ENCODE results near the gene ZBTB17. TPM values are rescaled to one million over a fixed set of nuclear protein-coding genes. Genes with fewer than 3 reads are reported as not detected.

Gene ZBTB17
- total RNA-seq, 1 donor from 2014 or later, result 37.7 TPM

DNA sequence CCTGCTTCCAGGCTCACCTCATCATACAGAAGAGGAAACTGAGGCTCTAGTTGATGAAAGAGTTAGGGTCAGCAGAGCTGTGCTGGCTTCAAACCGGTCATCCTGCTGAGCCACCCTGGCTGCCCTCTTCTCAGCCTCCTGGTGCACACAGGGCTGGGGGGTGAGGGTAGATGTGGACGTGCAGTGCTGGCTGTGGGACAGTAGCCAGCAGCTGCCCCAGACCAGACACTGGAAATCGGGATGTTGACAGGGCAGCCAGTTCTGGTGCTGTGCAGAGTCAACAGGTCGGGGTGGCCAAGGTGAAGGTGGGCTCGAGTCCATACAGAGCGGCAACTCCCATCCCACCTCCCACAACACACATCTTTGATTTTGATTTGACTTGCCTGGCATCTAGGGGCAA is 44.4 kb upstream of the ZBTB17 start:
- peaks cover 24% of the 10 kb centered on the region for H3K4me1 ChIP-seq
- no peak overlapping the region for H3K27ac ChIP-seq
- DNase-seq (no peak), ATAC-seq (no peak)
- no peaks in the 10 kb centered on the region for H3K27me3 ChIP-seq (ENCODE audit: low read depth)
- intact Hi-C loops (cut with DNase I), result no loop called here
- no peaks in the 10 kb centered on the region for H3K36me3 ChIP-seq
- TF ChIP-seq, protein P1, sequence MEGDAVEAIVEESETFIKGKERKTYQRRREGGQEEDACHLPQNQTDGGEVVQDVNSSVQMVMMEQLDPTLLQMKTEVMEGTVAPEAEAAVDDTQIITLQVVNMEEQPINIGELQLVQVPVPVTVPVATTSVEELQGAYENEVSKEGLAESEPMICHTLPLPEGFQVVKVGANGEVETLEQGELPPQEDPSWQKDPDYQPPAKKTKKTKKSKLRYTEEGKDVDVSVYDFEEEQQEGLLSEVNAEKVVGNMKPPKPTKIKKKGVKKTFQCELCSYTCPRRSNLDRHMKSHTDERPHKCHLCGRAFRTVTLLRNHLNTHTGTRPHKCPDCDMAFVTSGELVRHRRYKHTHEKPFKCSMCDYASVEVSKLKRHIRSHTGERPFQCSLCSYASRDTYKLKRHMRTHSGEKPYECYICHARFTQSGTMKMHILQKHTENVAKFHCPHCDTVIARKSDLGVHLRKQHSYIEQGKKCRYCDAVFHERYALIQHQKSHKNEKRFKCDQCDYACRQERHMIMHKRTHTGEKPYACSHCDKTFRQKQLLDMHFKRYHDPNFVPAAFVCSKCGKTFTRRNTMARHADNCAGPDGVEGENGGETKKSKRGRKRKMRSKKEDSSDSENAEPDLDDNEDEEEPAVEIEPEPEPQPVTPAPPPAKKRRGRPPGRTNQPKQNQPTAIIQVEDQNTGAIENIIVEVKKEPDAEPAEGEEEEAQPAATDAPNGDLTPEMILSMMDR (IDR thresholded peaks at IDR 0.05), result no peak
- no peak overlapping the region for H3K4me3 ChIP-seq
- no peaks in the 10 kb centered on the region for H3K9me3 ChIP-seq

DNA sequence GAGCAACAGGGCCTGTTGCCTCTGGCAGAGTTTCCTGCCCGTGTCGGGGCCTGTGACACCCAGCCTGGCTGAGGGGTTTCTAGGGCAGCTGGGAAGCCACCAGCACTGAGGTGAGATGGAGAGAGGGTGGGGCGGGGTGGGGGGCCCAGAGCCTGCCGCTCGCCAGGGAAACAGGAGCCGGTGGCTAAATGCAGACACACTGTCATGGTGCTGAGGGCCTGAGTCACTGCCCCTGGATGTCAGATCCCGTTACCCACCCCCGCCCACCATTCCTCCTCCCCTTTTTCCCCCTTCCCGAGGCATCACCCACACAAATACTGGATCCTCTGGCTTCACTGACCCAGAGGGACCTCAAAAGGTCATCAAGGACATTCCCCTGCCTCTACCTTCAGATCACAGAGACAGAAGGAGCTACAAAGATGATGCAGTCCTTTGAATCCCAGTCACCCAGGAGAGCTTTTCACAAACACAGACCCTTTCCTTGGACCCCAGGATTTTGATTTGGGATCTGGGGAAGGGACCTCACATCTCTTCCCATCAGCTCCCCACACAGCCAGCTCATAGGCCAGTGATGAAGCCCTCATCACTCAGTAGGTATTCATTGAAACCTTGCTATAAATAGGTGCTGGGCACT is 43.9 kb upstream of the ZBTB17 start:
- intact Hi-C loops (cut with DNase I), result no loop called here
- DNase-seq (no peak), ATAC-seq (no peak)
- TF ChIP-seq, protein P1 (IDR thresholded peaks at IDR 0.05), result no peak
- H3K9me3 ChIP-seq, result no peaks in the 10 kb centered on the region
- H3K4me3 ChIP-seq, result no peak overlapping the region
- no peaks in the 10 kb centered on the region for H3K36me3 ChIP-seq
- H3K27ac ChIP-seq, result peak overlapping the region; percentile 79
- H3K27me3 ChIP-seq (ENCODE audit: low read depth), result no peaks in the 10 kb centered on the region
- peaks cover 28% of the 10 kb centered on the region for H3K4me1 ChIP-seq

DNA sequence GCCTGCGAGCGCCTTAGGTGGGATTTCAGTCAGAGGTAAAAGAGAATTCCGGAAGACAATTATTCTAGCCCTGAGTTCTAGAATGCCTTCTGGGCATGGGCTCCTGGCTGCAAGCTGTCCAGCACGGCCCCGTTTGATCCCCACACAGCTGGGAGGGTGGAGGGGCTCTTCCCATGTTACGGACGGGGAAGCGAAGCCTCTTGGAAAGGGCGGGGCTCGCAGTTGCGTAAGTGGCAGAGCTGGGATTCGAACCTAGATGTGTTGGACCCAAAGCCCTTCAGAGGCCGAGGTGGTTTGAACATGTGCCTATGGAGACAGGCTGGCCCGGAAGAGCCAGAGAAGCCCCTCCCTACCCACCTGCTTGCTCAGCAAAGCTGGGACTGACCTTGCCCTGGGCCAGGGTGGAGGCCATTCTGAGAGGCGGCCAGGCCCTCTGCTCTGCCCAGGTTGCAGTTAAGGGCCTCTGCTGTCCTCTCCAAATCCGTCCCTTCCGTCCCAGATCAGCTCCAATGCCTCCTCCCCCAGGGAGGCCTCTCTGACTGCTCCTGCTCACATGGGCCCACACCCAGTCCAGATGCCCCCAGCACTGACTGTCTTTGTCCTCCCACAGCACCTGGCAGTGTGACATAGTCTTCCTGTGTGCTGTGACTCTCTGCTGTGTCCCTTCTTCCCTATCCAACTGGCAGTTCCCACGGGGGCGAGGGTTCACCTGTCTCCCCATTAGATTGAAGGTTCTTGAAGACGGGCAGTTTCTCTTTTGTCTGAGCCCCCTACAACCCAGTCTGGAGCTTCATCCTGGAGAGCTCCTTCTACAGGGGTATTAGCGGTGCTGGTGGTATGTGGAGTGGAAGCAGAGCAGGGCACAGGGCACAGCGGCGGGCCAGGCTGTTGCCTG is 43.1 kb upstream of the ZBTB17 start:
- TF ChIP-seq, protein P1 (IDR thresholded peaks at IDR 0.05), result no peak
- no peaks in the 10 kb centered on the region for H3K36me3 ChIP-seq
- no peak for DNase-seq
- intact Hi-C loops (cut with DNase I), result no loop called here
- no peak overlapping the region for H3K4me3 ChIP-seq
- ATAC-seq, result no peak
- no peaks in the 10 kb centered on the region for H3K9me3 ChIP-seq
- peaks cover 31% of the 10 kb centered on the region for H3K4me1 ChIP-seq
- H3K27me3 ChIP-seq (ENCODE audit: low read depth), result no peaks in the 10 kb centered on the region
- H3K27ac ChIP-seq, result peak overlapping the region; percentile 79

DNA sequence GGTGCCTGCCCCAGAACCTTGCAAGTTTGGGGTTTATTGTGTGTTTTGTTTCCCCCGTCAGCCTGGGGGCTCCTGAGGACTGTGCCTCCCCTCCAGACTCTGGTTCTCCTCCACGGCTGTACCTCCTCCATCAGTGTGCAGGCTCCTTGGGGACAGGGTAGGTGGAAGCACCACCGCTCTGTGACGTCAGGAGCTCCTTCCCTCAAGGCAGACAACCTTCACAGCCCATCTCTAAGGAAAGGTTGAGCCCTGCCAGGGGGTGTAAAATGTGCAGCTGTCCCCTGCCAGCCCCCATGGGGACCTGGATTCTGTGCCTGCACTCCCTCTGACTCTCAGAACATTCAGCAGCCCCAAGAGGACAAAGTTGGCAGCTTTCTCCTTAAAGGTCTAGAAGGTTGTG is 42.4 kb upstream of the ZBTB17 start:
- no peak for DNase-seq
- peak overlapping the region; percentile 79 for H3K27ac ChIP-seq
- no peaks in the 10 kb centered on the region for H3K9me3 ChIP-seq
- no peaks in the 10 kb centered on the region for H3K36me3 ChIP-seq
- TF ChIP-seq, protein P1 (IDR thresholded peaks at IDR 0.05), result no peak
- peaks cover 36% of the 10 kb centered on the region for H3K4me1 ChIP-seq
- H3K4me3 ChIP-seq, result peak overlapping the region; percentile 37
- H3K27me3 ChIP-seq (ENCODE audit: low read depth), result no peaks in the 10 kb centered on the region
- intact Hi-C loops (cut with DNase I), result no loop called here
- ATAC-seq, result no peak

DNA sequence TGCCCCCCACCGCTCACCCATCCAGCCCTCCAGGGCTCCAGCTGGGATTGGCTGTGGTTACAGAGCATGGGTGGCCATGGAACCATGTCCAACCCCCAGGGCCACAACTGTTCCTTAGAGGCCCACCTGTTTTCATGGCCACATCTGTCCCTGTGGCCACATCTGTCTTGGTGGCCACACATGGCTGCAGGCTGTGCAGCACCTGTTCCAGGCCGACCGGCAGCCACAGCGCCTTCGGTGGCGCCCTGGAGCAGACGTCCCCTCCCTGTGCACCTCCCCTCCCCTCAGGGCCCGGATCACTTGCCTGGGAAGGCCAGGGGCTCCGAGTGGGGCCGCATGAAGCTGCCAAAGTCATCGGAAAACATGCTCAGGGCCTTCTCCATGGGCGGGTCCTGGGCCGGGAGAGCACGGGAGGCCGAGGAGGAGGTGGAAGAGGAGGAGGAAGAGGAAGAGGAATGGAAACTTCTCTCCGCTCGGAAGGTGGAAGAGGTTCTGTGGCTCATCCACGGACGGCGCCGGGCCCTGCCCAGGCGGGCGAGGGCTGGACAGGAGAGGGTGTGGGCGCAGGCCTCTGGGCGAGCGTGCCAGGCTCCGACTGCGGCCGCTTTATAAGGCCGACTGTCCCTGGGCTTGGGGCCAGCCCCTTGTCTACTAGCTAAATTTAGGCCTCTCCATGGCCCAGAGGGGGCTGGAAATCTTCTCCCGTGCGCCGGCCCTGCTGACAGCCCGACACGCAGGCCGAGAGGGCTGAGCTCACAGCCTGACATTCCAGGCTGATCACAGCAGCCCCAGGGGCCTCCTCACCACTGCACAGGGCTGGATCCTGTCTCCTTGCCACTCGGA is 41.8 kb upstream of the ZBTB17 start, which contains the start of gene HSPB7:
HSPB7 (minus strand) TSS at position 583 of the 843 bp plus-strand sequence; CDS start at position 503, 80 bp downstream.
- H3K27ac ChIP-seq, result peak within 1 kb of the TSS; percentile 79
- intact Hi-C loops (cut with DNase I), result no loop called here
- ATAC-seq (peak; percentile 61 to 65), DNase-seq (peak; percentile 69)
- H3K4me3 ChIP-seq, result peak within 1 kb of the TSS; percentile 37
- TF ChIP-seq, protein P1 (IDR thresholded peaks at IDR 0.05), result no peak
- H3K9me3 ChIP-seq, result no peaks in the 10 kb centered on the region
- H3K4me1 ChIP-seq, result peaks cover 41% of the 10 kb centered on the region
- no peaks in the 10 kb centered on the region for H3K27me3 ChIP-seq (ENCODE audit: low read depth)
- H3K36me3 ChIP-seq, result no peaks in the 10 kb centered on the region
